ENCODE measurements around the gene ENOX1.

DNA sequence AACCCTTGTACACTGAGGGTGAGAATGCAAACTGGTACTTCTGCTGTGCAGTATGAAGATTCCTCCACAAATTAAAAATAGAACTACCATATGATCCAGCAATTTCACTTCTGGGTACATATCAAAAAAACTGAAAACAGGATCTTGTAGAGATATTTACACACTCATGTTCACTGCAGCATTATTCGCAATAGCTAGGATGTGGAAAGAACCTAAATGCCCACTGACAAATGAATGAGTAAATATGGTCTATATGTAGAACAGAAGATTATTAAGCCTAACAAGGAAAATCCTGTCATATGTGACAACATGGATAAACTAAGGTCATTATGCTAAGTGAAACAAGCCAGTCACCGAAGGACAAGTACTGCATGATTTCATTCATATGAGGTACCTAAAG lies 304.7 kb downstream of the ENOX1 start:
- TF ChIP-seq EZH2 (IDR thresholded peaks at IDR 0.05): no peak
- no peak for TF ChIP-seq FOXP2 (optimal IDR thresholded peaks at IDR 0.05; ENCODE audit: control extremely low read depth, extremely low read length, insufficient read depth)

All from SK-N-MC (cell line).